ENCODE results near the gene TCF7L1.

The TCF7L1 gene

DNA sequence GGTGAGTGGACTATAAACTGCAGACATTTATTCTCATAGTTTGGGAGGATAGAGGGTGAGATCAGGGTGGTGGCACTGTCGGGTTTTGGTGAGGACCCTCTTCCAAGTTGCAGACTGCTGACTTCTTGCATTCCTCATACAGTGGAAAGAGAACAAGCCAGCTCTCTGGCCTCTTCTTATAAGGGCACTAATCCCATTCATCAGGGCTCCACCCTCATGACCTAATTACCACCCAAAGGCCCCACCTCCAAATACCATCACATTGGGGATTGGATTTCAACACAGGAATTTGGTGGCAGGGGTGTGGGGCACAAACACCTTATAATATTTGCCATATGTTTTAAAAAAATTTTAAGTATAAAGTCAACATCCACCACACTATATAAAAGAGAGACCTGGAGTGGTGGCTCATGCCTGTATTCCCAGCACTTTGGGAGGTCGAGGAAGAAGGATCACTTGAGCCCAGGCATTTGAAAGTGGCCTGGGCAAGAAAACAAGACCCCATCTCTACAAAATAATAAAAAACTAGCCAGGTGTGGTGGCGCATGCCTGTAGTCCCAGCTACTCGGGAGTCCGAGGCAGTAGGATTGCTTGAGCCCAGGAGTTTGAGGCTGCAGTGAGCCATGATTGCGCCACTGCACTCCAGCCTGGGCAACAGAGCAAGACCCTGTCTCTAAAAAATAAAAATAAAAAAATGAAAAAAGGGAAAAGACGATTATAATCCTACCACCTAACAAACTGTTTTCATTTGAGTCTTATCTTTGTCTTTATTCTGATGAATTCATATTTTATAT is 44.0 kb downstream of the TCF7L1 start:
- Mint-ChIP-seq H3K27me3 (peaks cover 9% of the 10 kb centered on the region), H3K4me3 (no peak overlapping the region), H3K4me1 (peaks cover 2% of the 10 kb centered on the region), H3K27ac (no peak overlapping the region), H3K36me3 (peaks cover 2% of the 10 kb centered on the region), H3K9me3 (peaks cover 3% of the 10 kb centered on the region)
- ATAC-seq (ENCODE audit: low read depth) (no peak), DNase-seq (ENCODE audit: low spot score in 2 of 2) (no peak)

DNA sequence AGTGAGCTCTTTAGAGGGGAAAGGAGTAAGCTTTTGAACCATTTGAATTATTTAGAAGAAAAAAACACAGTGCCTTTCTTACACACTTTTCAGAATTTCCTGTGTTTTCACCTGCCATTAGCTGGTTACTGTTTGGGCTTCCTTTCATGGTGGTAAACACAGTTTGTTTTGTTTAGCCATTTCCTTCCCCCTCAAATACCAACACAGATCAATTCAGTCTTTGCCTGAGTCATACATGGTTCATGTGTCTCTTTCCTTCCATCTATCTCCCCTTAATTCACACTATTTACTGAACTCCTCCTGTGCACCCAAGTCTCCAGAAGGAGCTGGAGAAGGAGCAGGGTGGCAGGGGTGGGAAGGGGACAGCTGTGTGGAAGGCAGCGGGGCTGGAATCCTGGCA is 45.0 kb downstream of the TCF7L1 start:
- DNase-seq (ENCODE audit: low spot score in 2 of 2) = no peak
- no peaks in the 10 kb centered on the region for H3K36me3 Mint-ChIP-seq
- peaks cover 2% of the 10 kb centered on the region for H3K4me1 Mint-ChIP-seq
- peaks cover 9% of the 10 kb centered on the region for H3K27me3 Mint-ChIP-seq
- no peak overlapping the region for H3K27ac Mint-ChIP-seq
- no peak for ATAC-seq (ENCODE audit: low read depth)
- no peak overlapping the region for H3K4me3 Mint-ChIP-seq
- H3K9me3 Mint-ChIP-seq = no peaks in the 10 kb centered on the region

DNA sequence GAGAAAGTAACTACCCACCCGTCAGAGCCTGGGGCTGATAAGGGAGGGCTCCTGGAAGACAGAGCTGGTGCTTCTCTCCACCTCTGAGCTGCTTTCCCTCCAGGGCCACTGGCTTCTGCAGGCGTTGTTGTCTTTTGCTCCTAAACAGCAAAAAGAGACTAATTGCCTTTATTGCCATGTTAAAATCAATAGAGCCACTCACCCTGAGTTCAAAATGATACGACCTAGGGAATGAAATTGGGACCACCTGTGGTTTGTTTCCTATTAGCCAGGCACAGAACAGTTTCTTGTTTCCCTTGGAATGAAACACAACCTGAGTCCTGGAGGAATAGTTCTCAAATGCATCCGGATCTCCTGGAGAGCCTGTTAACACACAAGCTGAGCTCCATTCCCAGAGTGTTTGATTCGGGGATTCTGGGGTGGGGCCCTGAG is 45.8 kb downstream of the TCF7L1 start:
- Mint-ChIP-seq H3K36me3 (no peaks in the 10 kb centered on the region), H3K9me3 (no peaks in the 10 kb centered on the region), H3K4me1 (peaks cover 2% of the 10 kb centered on the region), H3K4me3 (no peak overlapping the region), H3K27ac (no peak overlapping the region), H3K27me3 (peaks cover 13% of the 10 kb centered on the region)
- ATAC-seq (ENCODE audit: low read depth) = no peak
- no peak for DNase-seq (ENCODE audit: low spot score in 2 of 2)

DNA sequence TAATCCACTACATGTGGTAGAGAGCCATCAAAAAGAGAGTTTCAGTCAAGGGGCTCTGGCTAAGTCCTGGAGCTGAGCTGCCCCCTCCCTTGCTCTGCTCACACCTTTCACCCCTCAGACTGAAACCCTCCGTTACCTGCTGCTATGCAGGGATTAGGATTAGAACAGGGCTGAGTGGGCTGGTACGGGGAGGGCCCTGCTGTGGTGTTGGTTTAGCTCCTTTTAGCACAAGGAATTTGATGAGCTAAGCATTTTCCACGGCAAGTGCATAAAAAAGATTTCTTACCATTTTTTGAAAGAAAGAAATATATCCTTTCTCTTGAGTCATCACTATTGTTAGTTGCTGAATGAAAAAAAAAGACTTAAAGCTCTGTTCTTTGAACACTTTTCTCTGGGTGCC is 46.3 kb downstream of the TCF7L1 start:
- Mint-ChIP-seq H3K27ac (no peak overlapping the region), H3K4me3 (no peak overlapping the region), H3K36me3 (no peaks in the 10 kb centered on the region), H3K9me3 (no peaks in the 10 kb centered on the region), H3K4me1 (peaks cover 2% of the 10 kb centered on the region), H3K27me3 (peaks cover 15% of the 10 kb centered on the region)
- DNase-seq (ENCODE audit: low spot score in 2 of 2) (no peak), ATAC-seq (ENCODE audit: low read depth) (no peak)

DNA sequence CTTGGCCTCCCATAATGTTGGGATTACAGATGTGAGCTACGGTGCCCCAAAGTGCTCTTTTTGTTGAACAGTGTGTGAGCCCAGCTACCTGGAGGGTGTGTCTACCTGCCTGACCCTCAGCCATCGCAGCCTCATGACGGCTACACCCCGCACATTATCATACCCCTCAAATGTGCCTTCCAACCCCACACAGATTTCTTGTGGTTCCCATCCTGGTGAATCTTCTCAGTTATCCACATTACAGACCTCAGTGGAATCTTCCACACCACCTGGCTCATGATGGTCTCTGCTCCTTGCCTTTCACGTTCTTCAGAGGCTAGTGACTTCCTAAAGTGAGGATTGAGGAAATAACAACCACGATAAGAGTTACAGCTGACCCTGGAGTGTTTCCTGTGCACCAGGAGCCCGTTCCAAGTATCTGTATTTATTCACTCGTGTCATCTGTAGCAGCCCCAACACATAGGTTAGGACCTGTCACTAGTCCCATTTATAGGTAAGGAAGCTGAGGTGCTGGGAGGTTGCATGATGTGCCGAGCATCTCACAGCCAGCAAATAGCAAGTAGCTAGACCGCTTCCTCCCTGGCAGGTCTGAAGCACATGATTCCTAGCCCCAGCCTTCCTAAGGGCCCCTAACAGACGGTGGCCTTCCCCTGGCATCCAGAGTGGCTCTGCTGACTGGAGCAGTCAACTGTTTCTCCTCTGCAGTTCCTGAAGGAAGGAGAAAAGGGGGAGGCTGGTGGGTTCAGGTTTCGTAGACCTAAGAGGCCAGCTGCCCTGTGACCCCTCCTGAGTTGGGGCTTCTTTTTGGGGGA is 47.3 kb downstream of the TCF7L1 start:
- ATAC-seq (ENCODE audit: low read depth) (no peak), DNase-seq (ENCODE audit: low spot score in 2 of 2) (no peak)
- H3K4me1 Mint-ChIP-seq = peaks cover 2% of the 10 kb centered on the region
- peaks cover 19% of the 10 kb centered on the region for H3K27me3 Mint-ChIP-seq
- H3K9me3 Mint-ChIP-seq = no peaks in the 10 kb centered on the region
- no peak overlapping the region for H3K4me3 Mint-ChIP-seq
- H3K27ac Mint-ChIP-seq = no peak overlapping the region
- no peaks in the 10 kb centered on the region for H3K36me3 Mint-ChIP-seq

DNA sequence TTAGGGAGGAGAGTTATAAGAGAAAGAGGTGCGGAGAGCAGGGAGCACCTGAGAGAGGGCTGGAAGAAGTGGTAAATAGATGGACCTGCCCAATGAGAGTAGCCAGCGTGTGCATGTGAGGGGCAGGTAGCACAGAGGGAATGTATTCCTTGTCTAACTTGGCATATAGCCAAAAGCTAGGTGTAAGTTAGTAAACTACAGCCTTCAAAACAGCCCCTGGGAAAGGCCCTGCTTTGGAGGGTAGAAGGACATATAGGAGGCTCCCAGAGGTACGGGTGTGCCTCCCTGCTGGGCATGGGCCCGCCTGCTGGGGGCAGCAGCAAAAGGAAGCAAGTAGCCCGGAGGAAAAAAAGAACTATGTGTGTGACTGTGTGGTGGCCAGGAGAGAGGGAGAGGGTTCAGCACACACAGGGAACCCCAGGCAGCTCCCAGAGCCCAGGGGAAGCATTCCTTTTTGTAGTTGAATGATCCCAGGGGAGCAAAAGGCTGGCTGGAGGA is 48.0 kb downstream of the TCF7L1 start:
- no peak overlapping the region for H3K4me3 Mint-ChIP-seq
- no peaks in the 10 kb centered on the region for H3K9me3 Mint-ChIP-seq
- no peak for DNase-seq (ENCODE audit: low spot score in 2 of 2)
- H3K27ac Mint-ChIP-seq = no peak overlapping the region
- peaks cover 2% of the 10 kb centered on the region for H3K4me1 Mint-ChIP-seq
- H3K36me3 Mint-ChIP-seq = no peaks in the 10 kb centered on the region
- H3K27me3 Mint-ChIP-seq = peaks cover 21% of the 10 kb centered on the region
- ATAC-seq (ENCODE audit: low read depth) = no peak

DNA sequence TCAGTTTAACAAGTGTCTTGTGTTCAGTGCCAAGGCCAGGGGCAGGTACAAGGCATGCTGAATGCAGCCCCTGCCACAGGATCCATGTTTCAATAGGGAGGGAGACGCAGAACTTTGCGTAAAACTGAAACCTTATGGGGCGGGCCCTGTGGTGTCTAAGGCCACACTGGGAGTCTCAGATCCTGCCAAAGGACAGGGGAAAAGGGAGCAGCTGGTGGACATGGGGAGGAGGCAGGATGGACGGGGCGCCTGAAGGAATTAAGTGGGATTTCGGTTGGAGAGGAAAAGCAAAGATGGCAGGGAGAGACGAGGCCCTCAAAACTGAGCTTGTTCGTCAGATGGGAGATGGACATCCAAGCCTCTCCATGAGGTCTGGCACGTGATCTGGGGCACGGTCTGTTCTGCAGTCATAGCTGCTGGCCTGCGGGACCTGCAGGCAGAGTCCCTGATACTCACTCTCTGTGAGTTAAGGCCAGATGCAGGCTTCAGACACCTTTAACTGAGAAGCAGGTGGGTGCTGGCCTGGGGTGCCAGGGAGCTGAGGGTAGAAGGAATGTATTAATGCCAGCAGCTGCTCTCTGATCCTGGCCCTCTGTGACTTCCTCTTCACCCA is 48.8 kb downstream of the TCF7L1 start:
- DNase-seq (ENCODE audit: low spot score in 2 of 2) (no peak), ATAC-seq (ENCODE audit: low read depth) (no peak)
- H3K9me3 Mint-ChIP-seq = no peaks in the 10 kb centered on the region
- H3K4me1 Mint-ChIP-seq = peaks cover 2% of the 10 kb centered on the region
- no peak overlapping the region for H3K27ac Mint-ChIP-seq
- H3K36me3 Mint-ChIP-seq = no peaks in the 10 kb centered on the region
- H3K4me3 Mint-ChIP-seq = no peak overlapping the region
- peaks cover 18% of the 10 kb centered on the region for H3K27me3 Mint-ChIP-seq

DNA sequence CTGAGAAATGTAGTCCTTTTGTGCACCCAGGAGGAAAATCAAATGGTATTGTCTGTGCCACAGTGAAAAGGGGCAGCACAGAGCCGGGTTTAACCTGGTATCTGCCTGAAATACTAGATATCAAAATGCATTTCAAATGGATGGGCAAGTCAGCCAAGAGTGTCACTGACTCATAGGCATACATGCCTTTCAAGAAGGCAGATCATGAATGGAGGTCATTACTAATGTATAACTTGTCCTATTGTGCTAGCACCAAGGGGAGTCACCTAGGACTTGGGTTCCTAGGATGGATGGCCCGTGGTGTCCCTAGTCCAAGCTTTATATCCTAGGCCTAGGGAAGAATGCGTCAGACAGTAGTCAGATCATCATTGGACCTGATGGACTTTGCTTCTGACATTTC is 49.9 kb downstream of the TCF7L1 start:
- Mint-ChIP-seq H3K4me3 (no peak overlapping the region), H3K27ac (no peak overlapping the region), H3K36me3 (no peaks in the 10 kb centered on the region), H3K27me3 (peaks cover 18% of the 10 kb centered on the region), H3K4me1 (peaks cover 2% of the 10 kb centered on the region), H3K9me3 (no peaks in the 10 kb centered on the region)
- DNase-seq (ENCODE audit: low spot score in 2 of 2) (no peak), ATAC-seq (ENCODE audit: low read depth) (no peak)

DNA sequence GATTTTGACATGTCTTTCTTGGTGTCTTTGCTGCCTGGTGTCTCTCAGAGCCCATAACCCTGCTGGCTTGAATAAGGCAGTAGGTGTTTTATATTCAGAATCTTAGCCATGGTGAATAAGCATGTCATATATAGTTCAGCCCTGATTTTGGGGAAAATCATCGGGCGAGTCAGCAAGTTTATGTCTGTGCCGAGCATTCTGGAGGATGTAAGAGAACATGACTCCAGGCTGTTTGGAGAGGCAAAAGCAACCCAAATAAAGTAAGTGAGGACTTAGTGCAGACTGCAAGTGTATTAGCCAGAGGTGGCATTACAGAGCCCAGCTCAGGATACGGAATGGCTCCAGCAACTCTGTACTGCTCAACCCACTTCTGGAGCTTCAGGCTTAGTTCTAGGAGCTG is 50.3 kb downstream of the TCF7L1 start:
- no peak for ATAC-seq (ENCODE audit: low read depth)
- H3K36me3 Mint-ChIP-seq = no peaks in the 10 kb centered on the region
- no peaks in the 10 kb centered on the region for H3K9me3 Mint-ChIP-seq
- DNase-seq (ENCODE audit: low spot score in 2 of 2) = no peak
- H3K27me3 Mint-ChIP-seq = peaks cover 18% of the 10 kb centered on the region
- peaks cover 2% of the 10 kb centered on the region for H3K4me1 Mint-ChIP-seq
- no peak overlapping the region for H3K4me3 Mint-ChIP-seq
- H3K27ac Mint-ChIP-seq = no peak overlapping the region

DNA sequence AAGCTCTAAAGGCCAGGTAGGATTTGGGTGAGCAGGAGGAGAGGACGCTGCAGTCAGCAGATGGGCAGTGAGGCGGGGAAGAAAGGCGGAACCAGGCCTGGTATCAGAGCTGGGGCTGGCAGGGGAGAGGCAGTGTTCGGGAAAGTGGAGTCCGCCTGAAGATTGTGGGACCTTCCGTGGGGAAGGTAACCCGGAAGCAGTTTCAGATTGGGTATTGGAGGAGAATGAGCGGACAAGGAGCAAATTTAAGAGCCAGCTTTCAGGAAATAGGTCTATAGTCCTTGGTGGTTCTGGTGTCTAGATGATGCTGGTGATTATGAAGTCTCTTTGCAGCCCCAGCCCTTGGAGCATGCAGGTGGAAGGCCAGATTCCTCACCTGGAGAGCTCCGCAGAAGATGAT is 51.0 kb downstream of the TCF7L1 start:
- Mint-ChIP-seq H3K9me3 (no peaks in the 10 kb centered on the region), H3K36me3 (no peaks in the 10 kb centered on the region)
- ATAC-seq (ENCODE audit: low read depth) = no peak

DNA sequence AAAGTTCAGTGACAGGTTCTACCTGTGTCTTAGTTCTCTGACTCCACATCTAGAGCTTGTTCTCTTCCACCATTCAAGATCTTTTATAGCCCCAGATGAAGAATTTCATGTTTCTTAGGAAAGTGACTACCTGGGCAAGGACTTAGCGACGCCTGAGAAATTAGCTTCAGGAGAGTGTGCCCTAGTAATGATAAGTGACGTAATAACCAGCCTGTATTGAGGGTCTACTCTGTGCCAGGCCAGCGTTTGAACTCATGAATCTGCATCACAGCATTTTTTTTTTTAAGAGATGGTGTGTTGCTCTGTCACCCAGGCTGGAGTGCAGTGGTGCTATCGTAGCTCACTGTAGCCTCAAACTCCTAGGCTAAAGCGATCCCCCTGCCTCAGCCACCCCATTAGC is 51.8 kb downstream of the TCF7L1 start:
- Mint-ChIP-seq H3K9me3 (no peaks in the 10 kb centered on the region), H3K4me1 (no peaks in the 10 kb centered on the region), H3K4me3 (no peak overlapping the region), H3K27ac (no peak overlapping the region), H3K36me3 (no peaks in the 10 kb centered on the region), H3K27me3 (peaks cover 18% of the 10 kb centered on the region)
- no peak for ATAC-seq (ENCODE audit: low read depth)
- no peak for DNase-seq (ENCODE audit: low spot score in 2 of 2)

More for the DNA sequence above, 51.0 kb downstream of the TCF7L1 start:
- no peak overlapping the region for H3K27ac Mint-ChIP-seq
- DNase-seq (ENCODE audit: low spot score in 2 of 2) = no peak
- H3K27me3 Mint-ChIP-seq = peaks cover 18% of the 10 kb centered on the region
- H3K4me3 Mint-ChIP-seq = no peak overlapping the region
- H3K4me1 Mint-ChIP-seq = no peaks in the 10 kb centered on the region

DNA sequence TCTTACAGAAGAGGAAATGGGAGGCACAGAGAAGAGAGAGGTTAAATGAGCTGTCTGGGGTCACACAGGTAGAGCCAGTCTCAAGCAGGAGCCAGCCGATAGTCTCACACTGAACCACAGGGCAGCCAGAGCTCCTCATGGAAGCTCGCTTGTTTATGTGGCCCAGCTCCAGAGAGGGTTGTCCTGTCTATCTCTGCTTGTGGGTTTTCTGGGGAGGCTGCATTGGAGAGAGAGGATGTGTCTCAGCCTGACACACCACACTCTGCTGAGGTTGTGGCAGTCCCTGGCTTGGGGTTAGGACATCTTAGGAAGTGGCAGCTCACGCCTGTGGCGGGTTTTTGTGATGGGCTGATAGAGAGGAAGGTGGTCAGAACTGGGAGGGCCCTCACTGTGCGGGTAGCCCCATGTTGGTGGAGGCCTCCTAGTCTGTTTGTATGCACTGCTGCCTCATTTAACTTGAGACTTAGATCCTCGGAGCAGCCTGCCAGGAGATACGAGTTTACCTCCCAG is 52.3 kb downstream of the TCF7L1 start:
- Mint-ChIP-seq H3K9me3 (no peaks in the 10 kb centered on the region), H3K4me3 (no peak overlapping the region), H3K27ac (no peak overlapping the region), H3K27me3 (peaks cover 15% of the 10 kb centered on the region), H3K4me1 (no peaks in the 10 kb centered on the region), H3K36me3 (no peaks in the 10 kb centered on the region)
- DNase-seq (ENCODE audit: low spot score in 2 of 2) = no peak
- ATAC-seq (ENCODE audit: low read depth) = no peak

DNA sequence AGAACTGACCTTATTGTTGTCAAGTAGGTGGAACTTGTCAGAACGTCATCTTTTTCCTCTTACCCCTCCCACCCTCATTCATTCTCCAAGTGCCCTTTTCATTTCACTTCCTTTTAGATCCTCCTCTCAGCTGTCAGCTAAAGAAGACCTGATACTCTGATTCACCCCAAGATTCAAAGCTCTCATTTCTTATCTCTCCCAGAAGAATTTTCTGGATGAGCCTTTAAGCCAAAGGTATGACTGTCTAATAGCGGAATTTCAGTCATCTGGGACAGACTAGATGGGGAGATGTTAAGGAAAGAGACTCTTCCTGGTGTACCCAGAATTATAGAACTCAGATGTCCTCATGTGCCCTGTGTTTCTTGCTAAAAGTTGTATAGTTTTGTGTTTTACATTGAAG is 53.9 kb downstream of the TCF7L1 start:
- Mint-ChIP-seq H3K4me3 (no peak overlapping the region), H3K9me3 (no peaks in the 10 kb centered on the region), H3K4me1 (no peaks in the 10 kb centered on the region), H3K27me3 (peaks cover 12% of the 10 kb centered on the region), H3K27ac (no peak overlapping the region), H3K36me3 (no peaks in the 10 kb centered on the region)
- ATAC-seq (ENCODE audit: low read depth) = no peak
- DNase-seq (ENCODE audit: low spot score in 2 of 2) = no peak

DNA sequence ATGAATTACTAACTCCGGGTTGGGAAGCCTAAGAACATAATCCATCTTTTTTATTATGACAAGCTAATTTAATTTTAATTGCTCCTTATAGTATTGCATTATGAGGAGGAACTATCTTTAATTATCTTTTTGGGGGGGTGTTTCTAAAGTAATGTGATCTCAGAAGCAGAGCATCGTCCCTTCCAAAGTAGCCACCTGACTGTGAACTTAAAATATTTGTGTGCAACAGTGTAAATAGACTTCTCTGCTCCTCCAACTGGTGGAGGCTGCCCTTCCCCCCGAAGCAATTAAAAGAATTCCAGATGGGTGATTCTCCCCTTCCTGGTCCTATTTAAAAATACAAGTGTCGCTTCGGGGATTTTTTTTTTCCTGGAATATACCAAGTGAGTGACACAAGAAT is 55.7 kb downstream of the TCF7L1 start:
- Mint-ChIP-seq H3K36me3 (no peaks in the 10 kb centered on the region), H3K4me3 (no peak overlapping the region), H3K9me3 (peaks cover 1% of the 10 kb centered on the region), H3K27me3 (peaks cover 10% of the 10 kb centered on the region), H3K4me1 (no peaks in the 10 kb centered on the region), H3K27ac (no peak overlapping the region)
- no peak for ATAC-seq (ENCODE audit: low read depth)
- no peak for DNase-seq (ENCODE audit: low spot score in 2 of 2)
